ENCODE measurements around the gene OGDH.

Gene OGDH

DNA sequence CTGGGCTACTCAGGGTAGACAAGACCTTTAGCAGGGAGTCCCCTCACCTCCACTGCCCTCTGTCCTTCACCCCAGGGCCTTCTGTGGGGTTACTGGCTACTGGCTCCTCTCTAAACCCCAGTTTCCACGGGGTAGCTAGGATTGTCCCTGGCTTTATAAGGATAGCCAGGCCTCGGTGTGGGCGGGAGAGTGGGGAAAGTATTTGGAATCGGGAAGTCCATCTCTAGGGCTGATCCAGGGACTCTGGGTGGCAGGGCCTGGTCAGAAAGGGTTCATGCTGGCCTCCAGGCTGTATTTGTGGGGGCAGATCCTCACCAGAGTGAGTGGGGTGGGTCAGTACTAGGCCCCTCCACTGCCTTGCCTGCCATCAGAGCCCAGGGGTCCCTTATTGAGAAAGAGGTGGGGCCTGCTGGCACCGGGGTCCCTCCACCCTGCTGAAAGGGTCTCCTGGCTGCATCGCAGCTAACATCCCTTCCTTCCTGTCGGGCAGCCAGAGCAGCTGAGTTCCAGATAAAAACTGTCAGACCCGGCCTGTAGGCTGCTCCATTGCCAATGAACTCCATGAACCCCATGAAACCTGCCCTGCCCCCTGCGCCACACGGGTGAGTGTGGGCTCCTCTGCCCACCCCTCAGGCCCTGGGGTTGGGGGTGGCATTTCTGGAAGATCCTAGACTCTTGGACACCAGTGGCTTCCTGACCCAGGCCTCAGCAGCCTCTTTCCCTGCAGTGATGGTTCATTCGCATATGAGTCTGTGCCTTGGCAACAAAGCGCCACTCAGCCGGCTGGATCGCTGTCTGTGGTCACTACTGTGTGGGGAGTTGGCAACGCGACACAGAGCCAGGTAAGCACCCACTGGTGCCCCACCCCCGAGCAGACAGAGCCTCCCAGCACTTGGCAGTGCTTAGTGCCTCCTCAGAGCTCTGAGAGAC is 149.5 kb downstream of the OGDH start:
- H3K9me3 ChIP-seq (ENCODE audit: control insufficient read depth in 2 of 2, low read length in 2 of 2): no peaks in the 10 kb centered on the region
- H3K27me3 ChIP-seq (ENCODE audit: control insufficient read depth in 1 of 2, insufficient read depth in 2 of 2, low read length in 2 of 2): no peaks in the 10 kb centered on the region
- H3K27ac ChIP-seq (ENCODE audit: low read length): peak overlapping the region; percentile 37
- H3K4me1 ChIP-seq (ENCODE audit: control insufficient read depth, insufficient read depth, low read length): peaks cover 36% of the 10 kb centered on the region
- peak overlapping the region in 1 of 2 donors; percentile 35 for H3K4me3 ChIP-seq (ENCODE audit: low read length in 2 of 2)
- peak overlapping the region; percentile 42 to 47 for H3K9ac ChIP-seq (ENCODE audit: low read length in 2 of 2)
- peaks cover 16 to 21% of the 10 kb centered on the region in 2 donors for H3K36me3 ChIP-seq (ENCODE audit: control insufficient read depth in 2 of 2, insufficient read depth in 2 of 2, low read length in 2 of 2)

- Histone ChIP-seq H3K27ac (ENCODE audit: low read length) (no peak overlapping the region), H3K9ac (ENCODE audit: low read length in 2 of 2) (no peak overlapping the region), H3K36me3 (ENCODE audit: control insufficient read depth in 2 of 2, insufficient read depth in 2 of 2, low read length in 2 of 2) (peaks cover 16 to 25% of the 10 kb centered on the region in 2 donors), H3K9me3 (ENCODE audit: control insufficient read depth in 2 of 2, low read length in 2 of 2) (no peaks in the 10 kb centered on the region), H3K4me3 (ENCODE audit: low read length in 2 of 2) (peak overlapping the region in 1 of 2 donors; percentile 15), H3K27me3 (ENCODE audit: control insufficient read depth in 1 of 2, insufficient read depth in 2 of 2, low read length in 2 of 2) (no peaks in the 10 kb centered on the region), H3K4me1 (ENCODE audit: control insufficient read depth, insufficient read depth, low read length) (peaks cover 32% of the 10 kb centered on the region)
Measured at GRCh38 chr7:44756904-44757303, 150.5 kb downstream of the OGDH start.

- Histone ChIP-seq H3K4me1 (ENCODE audit: control insufficient read depth, insufficient read depth, low read length) (peaks cover 36% of the 10 kb centered on the region), H3K27ac (ENCODE audit: low read length) (no peak overlapping the region), H3K4me3 (ENCODE audit: low read length in 2 of 2) (peak overlapping the region in 1 of 2 donors; percentile 15), H3K36me3 (ENCODE audit: control insufficient read depth in 2 of 2, insufficient read depth in 2 of 2, low read length in 2 of 2) (peaks cover 16 to 26% of the 10 kb centered on the region in 2 donors), H3K9ac (ENCODE audit: low read length in 2 of 2) (no peak overlapping the region), H3K9me3 (ENCODE audit: control insufficient read depth in 2 of 2, low read length in 2 of 2) (no peaks in the 10 kb centered on the region), H3K27me3 (ENCODE audit: control insufficient read depth in 1 of 2, insufficient read depth in 2 of 2, low read length in 2 of 2) (no peaks in the 10 kb centered on the region)
Measured at GRCh38 chr7:44757311-44757710, 150.9 kb downstream of the OGDH start.

DNA sequence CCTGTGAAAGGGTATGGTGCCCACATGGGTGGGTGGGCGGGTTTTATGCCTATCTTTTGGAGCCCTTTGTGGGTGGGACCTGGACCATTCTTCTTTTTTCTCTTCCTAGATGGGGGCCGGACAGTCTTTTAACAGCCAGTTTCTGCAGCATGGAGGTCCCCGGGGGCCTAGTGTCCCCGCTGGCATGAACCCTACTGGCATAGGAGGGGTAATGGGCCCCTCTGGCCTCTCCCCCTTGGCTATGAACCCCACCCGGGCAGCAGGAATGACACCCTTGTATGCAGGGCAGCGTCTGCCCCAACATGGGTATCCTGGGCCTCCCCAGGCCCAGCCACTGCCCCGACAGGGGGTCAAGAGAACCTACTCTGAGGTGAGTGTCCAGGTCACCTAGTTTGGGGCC is 151.3 kb downstream of the OGDH start:
- no peak overlapping the region for H3K27ac ChIP-seq (ENCODE audit: low read length)

More for the DNA sequence above, 151.3 kb downstream of the OGDH start:
- Histone ChIP-seq H3K4me1 (ENCODE audit: control insufficient read depth, insufficient read depth, low read length) (peaks cover 40% of the 10 kb centered on the region), H3K9me3 (ENCODE audit: control insufficient read depth in 2 of 2, low read length in 2 of 2) (no peaks in the 10 kb centered on the region), H3K4me3 (ENCODE audit: low read length in 2 of 2) (no peak overlapping the region), H3K36me3 (ENCODE audit: control insufficient read depth in 2 of 2, insufficient read depth in 2 of 2, low read length in 2 of 2) (peaks cover 17 to 28% of the 10 kb centered on the region in 2 donors), H3K27me3 (ENCODE audit: control insufficient read depth in 1 of 2, insufficient read depth in 2 of 2, low read length in 2 of 2) (no peaks in the 10 kb centered on the region), H3K9ac (ENCODE audit: low read length in 2 of 2) (no peak overlapping the region)
